HG03442 (cell line): ENCODE results near the gene DAGLB.

Experiments
- ATAC-seq: cut with Tn5 transposase; IDR thresholded peaks from one replicate; pipeline ENCODE4 v1.9.1; 2021; ENCODE audit warnings: mild to moderate bottlenecking, moderate library complexity; ENCODE audit not compliant: unreplicated experiment

Gene DAGLB

DNA sequence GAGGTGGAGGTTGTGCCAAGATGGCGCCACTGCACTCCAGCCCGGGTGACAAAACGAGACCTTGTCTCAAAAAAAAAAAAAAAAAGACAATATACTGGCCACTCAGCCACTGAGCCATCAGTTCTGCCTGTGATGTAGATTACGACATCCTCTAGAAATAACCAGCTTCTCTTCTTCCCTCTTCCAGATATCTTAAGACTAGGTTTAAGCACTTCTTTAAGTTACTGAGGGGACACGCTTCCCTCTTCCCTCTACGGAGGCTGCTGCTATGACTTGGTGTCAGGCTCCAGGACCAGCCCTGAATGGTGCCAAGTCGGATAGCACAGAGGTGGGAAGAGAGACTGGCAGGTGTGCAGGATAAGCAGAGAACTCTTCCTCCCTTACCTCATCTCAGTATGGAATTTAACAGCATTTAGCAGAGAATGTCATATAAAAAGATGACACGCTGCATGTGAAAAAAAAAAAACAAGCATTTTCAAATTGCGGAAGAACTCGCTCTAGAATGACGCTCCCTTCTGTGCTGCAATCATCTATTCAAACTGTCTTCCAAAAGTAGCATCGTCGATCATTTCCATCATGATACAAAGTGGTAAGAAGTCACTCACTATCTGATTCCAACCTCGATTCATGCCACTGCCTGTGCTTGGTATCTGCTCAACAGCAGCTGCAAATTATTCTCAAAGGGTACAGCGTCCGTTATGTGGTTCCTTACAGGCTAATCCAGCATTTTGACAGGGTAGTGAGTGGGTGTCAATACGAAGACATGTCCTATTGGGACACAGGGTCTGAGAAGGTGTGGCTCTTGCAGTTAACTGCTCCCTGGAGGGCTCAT is 13.8 kb downstream of the DAGLB start:
- ATAC-seq, result no peak

DNA sequence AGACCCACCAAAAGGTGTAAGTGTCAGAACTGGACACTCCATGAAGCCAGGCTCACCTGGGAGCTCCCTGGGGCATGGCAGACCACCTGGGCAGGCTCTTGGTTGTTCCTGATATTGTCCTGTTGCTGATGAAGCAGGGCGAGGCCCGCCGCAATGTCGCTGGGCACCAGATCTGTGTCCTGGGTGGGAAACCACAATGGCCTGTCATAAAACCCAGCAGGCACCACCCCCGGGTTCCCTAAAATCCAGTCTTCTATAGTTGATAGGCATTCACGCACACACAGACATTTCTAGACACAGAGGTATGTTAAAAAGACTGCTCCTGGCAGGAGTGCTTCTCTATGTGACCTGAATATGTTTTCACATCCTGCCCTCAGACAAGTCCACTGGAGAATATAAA is 15.0 kb downstream of the DAGLB start:
- ATAC-seq, result no peak

DNA sequence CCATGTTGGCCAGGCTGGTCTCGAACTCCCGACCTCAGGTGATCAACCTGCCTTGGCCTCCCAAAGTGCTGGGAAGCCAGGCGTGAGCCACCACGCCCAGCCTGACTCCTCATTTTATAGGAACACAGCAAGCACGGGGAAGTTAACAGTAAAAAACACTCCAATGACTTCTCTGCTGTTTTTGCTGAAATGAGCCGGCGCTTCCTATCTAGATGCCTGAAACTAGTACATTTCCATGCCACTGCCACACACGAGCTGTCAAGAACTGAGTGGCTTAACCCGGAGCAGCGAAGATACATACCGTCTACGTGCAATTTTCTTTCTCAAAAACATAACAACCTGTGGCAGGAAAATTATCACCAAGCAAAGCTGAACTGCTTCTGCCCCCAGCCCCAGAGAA is 16.8 kb downstream of the DAGLB start:
- ATAC-seq, result no peak

DNA sequence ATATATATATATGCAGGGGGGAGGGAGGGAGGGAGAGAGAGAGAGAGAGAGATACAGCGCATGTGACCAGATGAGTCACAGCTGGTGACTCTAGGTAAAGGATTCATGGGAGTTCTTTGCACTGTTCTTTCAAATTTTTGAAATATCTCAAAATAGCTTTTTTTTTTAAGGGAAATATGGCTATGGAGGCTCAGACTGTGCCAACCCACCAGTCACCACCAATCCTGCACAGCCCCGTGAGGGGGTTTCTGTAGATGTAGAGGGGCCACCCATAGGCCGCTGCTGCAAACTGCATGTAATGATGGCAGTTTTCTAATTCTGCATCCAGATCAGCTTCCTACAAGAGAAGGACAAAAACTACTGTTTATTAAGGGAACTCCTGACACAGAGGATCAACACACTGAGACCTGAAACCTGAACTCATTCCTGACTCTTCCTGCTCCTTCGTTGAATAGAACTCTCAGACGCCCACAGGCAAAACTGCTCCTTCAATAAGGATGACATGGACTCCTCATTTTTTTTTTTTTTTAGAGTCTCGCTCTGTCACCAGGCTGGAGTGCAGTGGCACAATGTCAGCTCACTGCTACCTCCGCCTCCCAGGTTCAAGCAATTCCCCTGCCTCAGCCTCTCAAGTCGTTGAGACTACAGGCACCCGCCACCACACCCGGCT is 17.3 kb downstream of the DAGLB start:
- no peak for ATAC-seq

DNA sequence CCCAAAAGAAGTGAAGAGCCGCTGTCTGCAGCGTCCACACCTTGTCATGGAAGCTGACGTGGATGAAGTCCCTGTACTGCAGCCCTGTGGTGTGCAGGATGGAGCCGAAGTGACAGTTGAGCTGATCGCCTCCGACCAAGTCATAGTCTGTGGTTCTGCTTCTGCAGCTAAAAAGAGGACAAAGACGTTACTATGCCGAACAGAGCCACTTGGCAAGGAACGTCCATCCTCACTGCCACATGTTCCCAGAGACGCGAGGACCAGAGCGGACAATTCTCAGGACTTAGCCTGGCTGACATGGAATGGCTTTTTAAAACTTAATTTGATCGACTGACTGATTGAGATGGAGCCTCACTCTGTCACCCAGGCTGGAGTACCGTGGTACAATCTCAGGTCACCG is 21.8 kb downstream of the DAGLB start:
- no peak for ATAC-seq

DNA sequence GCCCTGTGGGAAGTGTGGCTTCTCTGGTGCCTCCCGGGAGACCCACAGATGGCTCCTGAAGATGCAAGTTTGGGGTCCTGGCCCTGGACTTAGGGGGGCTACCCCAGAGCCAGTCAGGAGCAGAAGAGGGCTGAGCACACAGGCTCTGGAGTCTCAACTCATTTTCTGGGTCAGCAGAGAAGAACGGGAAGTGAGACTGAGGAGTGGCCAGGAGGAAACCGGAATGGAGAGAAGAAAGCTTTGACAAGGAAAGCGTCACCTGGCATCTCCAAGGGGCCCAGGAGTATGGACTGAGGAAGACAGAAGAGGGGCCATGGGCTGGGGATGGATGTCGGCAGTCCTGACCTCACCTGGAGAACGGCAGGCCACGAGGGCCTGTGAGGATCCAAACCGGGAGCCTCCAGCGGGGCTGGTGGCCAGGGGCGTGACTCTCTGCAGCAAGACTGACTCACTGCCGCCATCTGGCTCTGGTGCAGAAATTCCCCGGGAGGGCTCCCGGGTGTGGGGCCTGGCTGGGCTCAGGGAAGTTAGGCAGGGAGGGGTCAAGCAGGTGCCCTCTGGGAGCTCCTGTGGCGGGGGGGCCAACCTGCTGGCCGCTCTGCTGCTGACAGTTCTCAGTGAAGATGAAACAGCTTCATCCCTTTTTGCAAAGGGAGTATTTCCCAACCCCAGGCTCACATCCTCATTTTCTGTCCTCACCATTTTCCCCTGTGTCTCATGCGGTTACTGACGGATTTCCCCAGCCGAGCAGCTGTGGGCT is 23.6 kb downstream of the DAGLB start:
- no peak for ATAC-seq

DNA sequence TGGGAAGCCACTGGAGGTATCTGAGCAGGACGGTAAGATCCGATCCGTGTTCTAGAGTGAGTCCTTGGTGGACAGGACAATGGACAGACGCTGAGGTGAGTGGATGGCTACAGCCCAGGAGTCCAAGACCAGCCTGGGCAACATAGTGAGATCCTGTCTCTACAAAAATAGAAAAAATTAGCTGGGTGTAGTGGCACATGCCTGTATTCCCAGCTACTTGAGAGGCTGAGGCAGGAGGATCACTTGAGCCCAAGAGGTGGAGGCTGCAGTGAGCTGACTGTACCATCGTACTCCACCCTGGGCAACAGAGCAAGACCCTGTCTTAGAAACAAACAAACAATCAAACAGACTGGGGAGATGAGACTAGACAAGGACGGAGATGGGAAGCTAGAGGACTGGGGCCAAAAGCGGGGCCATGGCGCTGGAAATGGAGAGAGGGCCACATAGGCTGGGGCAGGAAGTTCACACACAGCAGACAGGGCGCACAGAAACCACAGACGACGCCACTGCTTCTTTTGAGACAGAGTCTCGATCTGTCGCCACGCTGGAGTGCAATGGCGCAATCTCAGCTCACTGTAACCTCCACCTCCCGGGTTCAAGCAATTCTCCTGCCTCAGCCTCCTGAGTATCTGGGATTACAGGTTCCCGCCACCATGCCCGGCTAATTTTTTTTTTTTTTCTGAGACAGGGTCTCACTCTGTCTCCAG is 24.7 kb downstream of the DAGLB start:
- no peak for ATAC-seq

DNA sequence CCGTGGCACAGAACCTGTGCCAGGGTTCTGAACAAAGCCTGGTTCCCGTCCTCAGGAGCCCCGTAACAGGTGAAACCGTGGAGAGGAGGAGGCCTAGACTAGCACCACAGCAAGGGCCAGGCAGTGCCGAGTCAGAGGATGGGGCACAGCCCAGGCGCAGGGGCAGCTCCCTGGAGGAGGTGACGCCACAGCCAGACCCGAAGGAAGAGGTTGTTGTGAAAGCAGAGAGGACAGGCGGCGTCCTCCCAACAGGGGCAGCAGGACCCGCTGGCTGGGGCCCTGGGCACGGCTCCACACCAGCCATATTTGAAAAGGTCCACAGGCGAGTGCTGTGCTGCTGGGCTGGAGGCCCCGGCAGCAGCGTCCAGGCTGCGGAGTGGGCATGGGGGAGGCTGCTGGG is 25.7 kb downstream of the DAGLB start:
- ATAC-seq, result no peak

DNA sequence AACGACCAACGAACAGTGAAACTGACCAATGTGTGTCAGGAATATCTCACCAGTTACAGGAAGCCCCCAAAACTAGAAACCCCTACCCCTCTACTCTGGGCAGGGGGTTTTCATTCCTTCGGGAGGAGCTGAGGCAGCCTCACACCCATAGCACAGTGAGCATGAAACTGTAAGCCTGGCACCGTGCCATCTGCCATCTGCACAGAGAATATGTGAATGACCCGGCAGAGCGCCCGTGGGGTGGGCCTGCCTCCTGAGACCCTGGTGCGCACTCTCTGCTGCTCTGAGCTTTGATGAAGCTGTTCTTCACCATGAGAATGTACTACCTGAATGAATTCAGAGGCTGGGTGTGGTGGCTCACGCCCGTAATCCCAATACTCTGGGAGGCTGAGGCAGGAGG is 27.1 kb downstream of the DAGLB start:
- no peak for ATAC-seq

DNA sequence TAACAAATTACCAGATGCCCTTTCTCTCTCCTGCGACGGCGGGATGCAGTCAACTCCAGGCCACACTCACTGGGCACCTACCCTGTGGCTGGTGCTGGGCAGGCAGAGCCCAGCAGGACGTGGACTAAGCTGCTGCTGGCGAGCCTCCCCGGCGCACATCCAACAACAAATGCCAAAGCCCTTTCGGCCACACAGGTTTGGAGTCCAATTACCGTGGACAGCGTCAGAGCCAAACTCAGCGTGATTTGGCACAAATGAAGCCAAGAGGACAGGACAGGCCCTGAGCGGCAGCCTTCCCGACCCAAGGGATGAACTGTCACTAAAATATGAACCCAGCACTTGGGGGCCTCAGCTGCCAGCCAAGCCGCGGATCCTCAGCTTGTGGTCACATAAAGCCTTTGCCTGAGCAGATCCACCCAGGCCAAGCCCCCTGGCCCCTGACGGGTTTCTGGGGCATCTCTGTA is 28.4 kb downstream of the DAGLB start:
- no peak for ATAC-seq

DNA sequence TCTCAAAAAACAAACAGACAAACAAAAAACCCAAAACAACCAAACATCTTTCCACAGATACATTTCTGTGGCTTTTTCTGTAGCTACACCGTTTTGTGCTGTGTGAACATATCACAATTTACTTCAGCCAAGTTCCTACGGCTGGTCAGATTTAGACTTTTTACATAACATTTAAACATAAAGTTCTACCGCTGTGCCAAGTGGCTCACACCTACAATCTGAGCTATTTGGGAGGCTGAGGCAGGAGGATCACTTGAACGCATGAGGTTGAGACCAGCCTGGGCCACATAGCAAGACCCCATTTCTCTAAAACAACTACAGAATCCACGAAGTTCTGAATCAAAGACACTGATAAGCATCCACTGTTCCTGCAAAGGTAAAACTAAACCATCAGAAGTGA is 30.3 kb downstream of the DAGLB start:
- no peak for ATAC-seq

DNA sequence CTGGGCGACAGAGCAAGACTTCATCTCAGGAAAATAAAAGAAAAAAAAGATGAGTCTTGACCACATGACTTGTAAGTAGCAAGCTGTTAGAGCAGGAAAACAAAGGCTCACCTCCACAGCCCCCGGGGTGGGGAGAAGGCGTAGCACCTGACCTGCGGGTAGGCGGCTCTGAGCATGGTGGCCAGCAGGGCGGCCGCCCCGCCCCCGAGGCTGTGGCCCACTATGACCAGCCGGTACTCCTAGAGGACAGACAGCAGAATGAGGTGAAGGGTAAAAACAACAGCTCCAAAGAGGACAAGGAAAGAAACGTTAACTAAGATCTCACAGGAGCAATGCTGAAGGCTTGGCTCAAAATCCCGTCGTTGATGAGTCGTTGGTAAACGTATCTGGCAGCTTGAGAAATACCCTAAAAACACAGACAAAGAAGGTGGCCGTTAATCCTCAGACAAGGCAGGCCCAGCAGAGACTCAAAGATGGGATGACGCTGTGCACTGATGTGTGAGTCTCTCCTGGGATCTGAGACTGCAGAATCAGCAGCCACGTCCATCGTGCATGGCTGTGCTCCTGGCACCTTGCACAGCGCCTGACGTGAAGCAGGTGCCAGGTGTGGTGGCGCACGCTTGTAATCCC is 31.1 kb downstream of the DAGLB start:
- no peak for ATAC-seq

DNA sequence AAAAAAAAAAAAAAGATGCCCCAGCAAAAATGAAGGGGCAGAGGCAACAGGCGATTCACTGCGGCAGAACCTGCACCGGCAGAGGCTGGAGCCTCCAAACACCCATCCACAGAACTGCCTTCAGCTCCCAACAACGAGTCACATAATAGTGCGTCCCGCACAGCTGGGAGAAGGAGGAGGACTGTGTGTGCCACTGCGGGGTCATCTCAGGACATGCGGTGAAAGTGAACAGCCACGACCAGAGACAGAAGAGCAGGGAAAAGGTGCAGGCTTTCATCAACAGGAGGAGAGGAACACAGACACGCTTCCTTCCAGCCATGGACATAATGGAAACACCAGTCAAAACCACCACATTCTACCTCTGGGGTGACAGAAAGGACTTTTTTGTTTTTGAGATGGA is 34.1 kb downstream of the DAGLB start:
- no peak for ATAC-seq

DNA sequence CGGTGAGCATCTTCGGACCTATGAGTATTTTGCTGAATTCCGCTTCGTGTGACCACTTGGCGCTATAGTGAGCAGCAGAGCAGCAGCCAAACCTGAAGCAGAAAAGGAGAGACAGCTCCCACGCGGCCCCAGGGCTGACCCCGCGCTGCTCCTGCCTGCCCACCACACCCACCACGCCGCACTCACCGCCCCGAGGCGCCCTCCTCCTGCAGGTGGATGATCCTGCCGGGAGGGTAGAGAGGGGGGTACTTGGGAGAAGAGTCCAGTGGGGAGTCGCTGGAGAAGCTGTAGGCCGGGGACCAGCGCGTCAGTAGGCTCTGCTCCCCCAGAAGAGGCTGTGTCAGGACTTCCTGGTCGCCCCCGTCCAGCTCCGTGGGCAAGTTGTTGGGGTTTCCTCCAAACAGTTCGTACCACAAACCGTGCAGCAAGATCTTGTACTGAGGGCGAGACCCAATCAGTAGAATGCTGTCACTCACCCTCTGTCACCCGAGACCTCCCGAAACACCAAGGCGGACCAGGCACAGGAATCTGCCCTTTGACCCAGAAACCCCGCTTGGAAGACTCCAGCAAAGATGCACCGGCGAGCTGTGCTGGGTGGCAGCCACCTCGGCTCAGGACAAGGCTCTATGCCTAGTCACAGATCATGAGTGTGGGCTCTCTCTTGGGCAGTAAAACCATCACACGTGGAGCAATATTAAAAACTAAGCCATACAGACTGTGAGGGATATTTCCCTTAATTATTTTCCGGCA is 37.6 kb downstream of the DAGLB start:
- ATAC-seq, result no peak

DNA sequence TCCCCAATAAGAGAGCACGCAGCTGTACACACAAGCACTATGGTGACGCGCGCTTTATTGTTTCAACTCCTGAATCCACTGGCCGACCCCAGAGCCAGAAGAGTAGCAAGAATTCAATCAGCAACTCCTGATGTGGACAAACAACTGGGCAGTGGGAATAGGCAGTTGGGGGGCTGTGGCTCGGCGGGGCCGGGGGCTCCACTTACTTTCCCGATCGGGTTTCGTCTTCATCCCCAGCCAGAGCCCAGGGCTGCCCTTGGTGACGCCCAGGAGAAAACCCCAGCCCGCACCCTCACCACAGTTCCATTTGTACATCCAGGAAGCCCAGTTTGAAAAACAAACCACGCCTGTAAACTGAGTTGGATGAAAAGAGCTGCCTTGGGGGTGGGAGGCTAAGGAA is 38.7 kb downstream of the DAGLB start:
- no peak for ATAC-seq

DNA sequence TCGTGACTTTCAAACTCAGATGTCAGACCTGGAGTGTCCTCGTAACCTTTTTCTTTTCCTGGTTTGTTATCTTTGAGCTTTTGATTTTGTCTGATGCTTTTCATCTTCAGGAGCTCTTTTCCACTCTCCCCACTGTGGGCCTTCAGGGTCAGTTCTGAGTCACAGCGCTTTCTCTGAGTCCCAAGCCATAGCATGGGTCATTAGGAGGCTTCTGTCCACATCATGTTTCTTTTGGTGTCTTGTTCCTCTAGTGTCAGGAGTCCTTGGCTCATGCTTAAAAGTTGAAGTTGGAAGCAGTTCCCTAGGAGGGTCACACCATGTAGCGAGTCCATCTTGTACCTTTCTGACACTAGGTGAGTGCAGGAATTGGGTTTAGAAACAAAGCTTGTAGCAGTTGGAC is 40.3 kb downstream of the DAGLB start:
- no peak for ATAC-seq

DNA sequence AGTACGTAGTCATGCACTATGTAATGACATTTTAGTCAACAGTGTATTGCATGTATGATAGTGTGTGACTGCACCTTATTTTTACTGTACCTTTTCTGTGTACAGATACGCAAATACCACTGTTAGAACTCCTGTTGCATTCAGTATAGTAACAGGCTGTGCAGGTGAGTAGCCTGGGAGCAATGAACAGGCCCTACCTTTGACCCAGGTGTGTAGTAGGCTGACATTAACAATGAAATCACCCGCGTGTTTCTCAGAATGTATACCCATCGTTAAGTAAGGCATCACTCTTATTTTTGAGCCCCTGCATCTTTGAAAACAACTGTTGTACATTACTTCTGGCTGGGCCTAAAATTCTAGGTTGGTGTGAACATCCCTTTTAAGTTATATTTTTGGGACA is 41.6 kb downstream of the DAGLB start:
- ATAC-seq, result no peak

DNA sequence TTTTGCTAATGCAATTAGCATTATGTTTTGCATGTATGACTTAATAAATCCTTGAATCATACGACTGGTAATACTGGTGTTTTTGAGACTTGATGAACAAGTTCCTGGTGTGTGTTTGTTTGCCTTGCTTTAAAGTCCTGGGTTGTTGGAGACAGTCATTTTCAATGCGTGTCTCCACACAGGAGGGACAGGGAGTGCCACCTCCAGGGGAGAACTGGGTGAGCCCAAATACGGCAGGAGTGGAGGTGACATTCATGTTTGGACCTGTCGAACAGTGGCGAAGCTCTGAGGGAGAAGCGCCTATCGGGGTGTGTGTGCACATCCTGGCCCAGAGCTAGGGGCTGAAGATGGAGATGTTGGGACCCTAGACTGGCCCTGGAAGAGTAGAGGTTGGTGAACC is 43.8 kb downstream of the DAGLB start:
- no peak for ATAC-seq

DNA sequence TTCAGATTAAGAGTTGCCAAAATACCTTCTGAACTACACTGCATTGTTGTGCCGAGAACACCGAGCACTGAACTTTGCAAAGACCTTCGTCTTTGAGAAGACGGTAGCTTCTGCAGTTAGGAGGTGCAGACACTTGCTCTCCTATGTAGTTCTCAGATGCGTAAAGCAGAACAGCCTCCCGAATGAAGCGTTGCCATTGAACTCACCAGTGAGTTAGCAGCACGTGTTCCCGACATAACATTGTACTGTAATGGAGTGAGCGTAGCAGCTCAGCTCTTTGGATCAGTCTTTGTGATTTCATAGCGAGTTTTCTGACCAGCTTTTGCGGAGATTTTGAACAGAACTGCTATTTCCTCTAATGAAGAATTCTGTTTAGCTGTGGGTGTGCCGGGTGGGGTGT is 45.0 kb downstream of the DAGLB start:
- ATAC-seq, result no peak

DNA sequence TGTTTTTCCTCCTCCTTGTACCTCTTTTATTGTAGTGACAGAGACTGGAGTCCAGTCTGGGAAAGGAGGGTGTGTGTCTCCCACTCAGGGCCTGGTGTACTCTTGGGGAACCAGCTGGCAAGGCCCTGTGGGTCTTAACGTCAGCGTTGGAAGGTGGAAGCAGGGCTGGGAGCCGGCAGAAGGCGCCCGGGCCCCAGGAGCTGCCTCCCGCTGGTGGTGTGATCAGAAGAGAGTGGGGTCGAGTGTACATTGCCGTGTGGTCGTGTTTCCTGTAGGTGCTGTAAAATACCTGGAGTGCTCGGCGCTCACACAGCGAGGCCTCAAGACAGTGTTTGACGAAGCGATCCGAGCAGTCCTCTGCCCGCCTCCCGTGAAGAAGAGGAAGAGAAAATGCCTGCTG is 45.7 kb downstream of the DAGLB start:
- ATAC-seq, result no peak
